ENCODE results near the gene ADD2. TPM values are rescaled to one million over a fixed set of nuclear protein-coding genes. Genes with fewer than 3 reads are reported as not detected.

The ADD2 gene
- total RNA-seq, 1 experiment from 2014 or later: 124 TPM

- no peak for TF ChIP-seq CTCF (conservative IDR thresholded peaks at IDR 0.05)
- Histone ChIP-seq H3K9ac (ENCODE audit: extremely low read depth, insufficient read length, low read length) (no peak overlapping the region), H2AFZ (ENCODE audit: low read length) (no peak overlapping the region), H4K8ac (replicated peaks; ENCODE audit: insufficient read length, low read depth, low read length) (no peak overlapping the region), H3K79me1 (ENCODE audit: insufficient read depth, low read depth, low read length, poor library complexity, severe bottlenecking) (no peaks in the 10 kb centered on the region), H3K14ac (ENCODE audit: insufficient read depth, low read length) (no peak overlapping the region), H2AK5ac (ENCODE audit: insufficient read length, low read length) (no peak overlapping the region), H3K4me1 (ENCODE audit: insufficient read depth, low read length) (peaks cover 27% of the 10 kb centered on the region; the same call in 1 of the 2 replicates), H3T11ph (ENCODE audit: low read length) (no peak overlapping the region), H4K5ac (ENCODE audit: insufficient read length, low read depth, low read length) (no peak overlapping the region), H2BK20ac (ENCODE audit: low read depth, low read length, poor library complexity, severe bottlenecking) (no peak overlapping the region), H2BK15ac (ENCODE audit: low read depth, low read length) (no peak overlapping the region), H2BK12ac (ENCODE audit: insufficient read length, low read depth, low read length) (no peak overlapping the region), H4K91ac (ENCODE audit: insufficient read length, low read depth, low read length) (no peak overlapping the region), H3K18ac (ENCODE audit: insufficient read length, low read depth, low read length) (no peak overlapping the region), H3K27ac (ENCODE audit: insufficient read length, low read depth, low read length) (no peak overlapping the region), H4K20me1 (ENCODE audit: control insufficient read depth, insufficient read depth, insufficient read length) (peaks cover 3% of the 10 kb centered on the region), H3K4me2 (ENCODE audit: insufficient read depth, insufficient read length, low read length) (no peak overlapping the region), H3K79me2 (ENCODE audit: insufficient read depth, low read length) (peaks cover 67% of the 10 kb centered on the region; the same call in 1 of the 2 replicates), H3K56ac (ENCODE audit: insufficient read length, low read depth, low read length) (no peak overlapping the region), H3K4ac (ENCODE audit: low read depth, low read length) (no peak overlapping the region), H3K9me3 (ENCODE audit: control insufficient read depth, low read depth, low read length) (no peaks in the 10 kb centered on the region), H3K23ac (ENCODE audit: insufficient read length, low read depth, low read length) (no peak overlapping the region), H2BK5ac (ENCODE audit: insufficient read length, low read length) (no peak overlapping the region), H3K23me2 (ENCODE audit: insufficient read length, low read depth, low read length, poor library complexity, severe bottlenecking) (no peaks in the 10 kb centered on the region), H3K27me3 (ENCODE audit: insufficient read depth, low read length) (no peaks in the 10 kb centered on the region), H2BK120ac (ENCODE audit: low read depth, low read length, poor library complexity, severe bottlenecking) (no peak overlapping the region)
- peaks cover 32 to 43% of the 10 kb centered on the region in 2 experiments for H3K4me1 Mint-ChIP-seq
- DNase-seq: no peak
- H3K4me3 Mint-ChIP-seq: no peak overlapping the region
- H3K9me3 Mint-ChIP-seq: peaks cover 0 to 3% of the 10 kb centered on the region in 2 experiments; a peak in 1 of 5 replicates
- no CpG with 5 or more reads among the region's 4 CpGs for WGBS (ENCODE audit: extremely low coverage, insufficient read length, low lambda C conversion rate)
- no peaks in the 10 kb centered on the region for H3K27me3 Mint-ChIP-seq (ENCODE audit: low read depth)
- H3K27ac Mint-ChIP-seq: no peak overlapping the region
- H3K36me3 Mint-ChIP-seq (ENCODE audit: insufficient read depth in 1 of 3, low read depth in 3 of 3): peaks cover 6 to 13% (median 7%) of the 10 kb centered on the region in 3 experiments; a peak in 6 of 7 replicates
These were observed 16.1 kb downstream of the ADD2 start for GRCh38 chr2:70751881-70752280.

Data from H9 (cell line).